Measurements from ENCODE around the gene SPNS3.

Gene SPNS3

DNA sequence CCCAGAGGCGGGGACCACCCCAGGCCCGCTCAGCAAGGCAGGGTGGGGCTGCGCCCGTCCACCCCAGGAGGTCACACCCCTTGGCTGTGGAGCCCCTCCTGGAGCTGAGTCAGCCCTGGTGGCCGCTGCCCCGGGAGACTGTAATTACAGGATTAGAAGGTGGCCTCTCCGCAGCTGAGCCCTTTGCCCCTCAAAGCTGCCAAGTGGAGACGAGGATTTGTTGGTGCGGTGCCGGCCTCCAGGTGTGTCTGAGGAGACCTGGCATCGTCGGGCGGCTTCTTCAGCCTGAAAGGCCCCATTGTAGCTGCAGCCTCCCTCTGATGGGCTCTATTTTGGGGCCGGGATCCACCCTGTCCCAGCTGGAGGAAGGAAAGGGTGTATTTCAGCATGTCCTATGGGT lies 42.3 kb downstream of the SPNS3 start:
- Histone ChIP-seq H3K9me2 (replicated peaks; ENCODE audit: control insufficient read depth, low read length) (no peaks in the 10 kb centered on the region), H3K4me2 (ENCODE audit: low read length) (no peak overlapping the region), H3K27me3 (ENCODE audit: control insufficient read depth, low read length) (no peaks in the 10 kb centered on the region), H3F3A (ENCODE audit: control insufficient read depth, insufficient read depth) (no peaks in the 10 kb centered on the region), H3K27ac (ENCODE audit: low read depth, low read length) (no peak overlapping the region), H3K79me2 (ENCODE audit: control insufficient read depth, low read length) (no peaks in the 10 kb centered on the region), H3K9me3 (ENCODE audit: control insufficient read depth, insufficient read depth, low read length) (no peaks in the 10 kb centered on the region), H3K4me1 (ENCODE audit: control insufficient read depth, low read length) (peaks cover 5% of the 10 kb centered on the region), H4K20me1 (ENCODE audit: control insufficient read depth, insufficient read depth, low read depth, low read length) (no peaks in the 10 kb centered on the region), H3K36me3 (ENCODE audit: control insufficient read depth, low read length) (no peaks in the 10 kb centered on the region), H3K4me3 (ENCODE audit: low read length) (no peak overlapping the region)
- TF ChIP-seq, protein P1, sequence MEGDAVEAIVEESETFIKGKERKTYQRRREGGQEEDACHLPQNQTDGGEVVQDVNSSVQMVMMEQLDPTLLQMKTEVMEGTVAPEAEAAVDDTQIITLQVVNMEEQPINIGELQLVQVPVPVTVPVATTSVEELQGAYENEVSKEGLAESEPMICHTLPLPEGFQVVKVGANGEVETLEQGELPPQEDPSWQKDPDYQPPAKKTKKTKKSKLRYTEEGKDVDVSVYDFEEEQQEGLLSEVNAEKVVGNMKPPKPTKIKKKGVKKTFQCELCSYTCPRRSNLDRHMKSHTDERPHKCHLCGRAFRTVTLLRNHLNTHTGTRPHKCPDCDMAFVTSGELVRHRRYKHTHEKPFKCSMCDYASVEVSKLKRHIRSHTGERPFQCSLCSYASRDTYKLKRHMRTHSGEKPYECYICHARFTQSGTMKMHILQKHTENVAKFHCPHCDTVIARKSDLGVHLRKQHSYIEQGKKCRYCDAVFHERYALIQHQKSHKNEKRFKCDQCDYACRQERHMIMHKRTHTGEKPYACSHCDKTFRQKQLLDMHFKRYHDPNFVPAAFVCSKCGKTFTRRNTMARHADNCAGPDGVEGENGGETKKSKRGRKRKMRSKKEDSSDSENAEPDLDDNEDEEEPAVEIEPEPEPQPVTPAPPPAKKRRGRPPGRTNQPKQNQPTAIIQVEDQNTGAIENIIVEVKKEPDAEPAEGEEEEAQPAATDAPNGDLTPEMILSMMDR (IDR thresholded peaks at IDR 0.05; ENCODE audit: low read depth, low read length, poor library complexity, severe bottlenecking) = no peak
- no peak for TF ChIP-seq EZH2phosphoT487 (IDR thresholded peaks at IDR 0.05; ENCODE audit: borderline replicate concordance, low read length)

DNA sequence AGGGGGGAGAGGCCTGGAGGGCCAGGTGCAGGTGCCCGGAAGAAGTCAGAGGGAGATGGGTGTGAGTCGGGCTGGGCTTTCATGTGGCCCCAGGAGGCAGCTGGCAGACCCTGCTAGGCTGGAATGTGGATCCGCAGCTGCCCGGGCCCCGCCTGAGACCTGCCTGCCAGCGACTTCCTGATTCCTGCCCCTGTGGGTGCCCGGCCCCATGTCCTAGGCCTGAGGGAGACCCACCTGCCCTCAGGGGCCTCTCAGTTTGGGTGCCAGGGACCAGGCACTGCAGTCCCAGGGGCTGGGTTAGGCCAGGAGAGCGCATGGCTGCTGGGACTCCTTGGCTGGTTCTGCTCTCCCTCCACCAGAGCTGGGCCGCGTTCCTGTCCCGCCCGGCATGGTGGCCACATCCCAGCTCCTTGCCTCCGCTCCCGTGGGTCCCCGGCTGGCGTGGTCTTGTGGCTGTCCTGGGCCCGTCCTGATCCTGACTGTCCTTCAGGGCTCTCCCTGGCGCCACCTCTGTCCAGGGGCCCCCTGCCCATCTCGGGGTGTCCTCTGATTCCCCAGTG lies 42.9 kb downstream of the SPNS3 start:
- H3K27me3 ChIP-seq (ENCODE audit: control insufficient read depth, low read length) = no peaks in the 10 kb centered on the region

DNA sequence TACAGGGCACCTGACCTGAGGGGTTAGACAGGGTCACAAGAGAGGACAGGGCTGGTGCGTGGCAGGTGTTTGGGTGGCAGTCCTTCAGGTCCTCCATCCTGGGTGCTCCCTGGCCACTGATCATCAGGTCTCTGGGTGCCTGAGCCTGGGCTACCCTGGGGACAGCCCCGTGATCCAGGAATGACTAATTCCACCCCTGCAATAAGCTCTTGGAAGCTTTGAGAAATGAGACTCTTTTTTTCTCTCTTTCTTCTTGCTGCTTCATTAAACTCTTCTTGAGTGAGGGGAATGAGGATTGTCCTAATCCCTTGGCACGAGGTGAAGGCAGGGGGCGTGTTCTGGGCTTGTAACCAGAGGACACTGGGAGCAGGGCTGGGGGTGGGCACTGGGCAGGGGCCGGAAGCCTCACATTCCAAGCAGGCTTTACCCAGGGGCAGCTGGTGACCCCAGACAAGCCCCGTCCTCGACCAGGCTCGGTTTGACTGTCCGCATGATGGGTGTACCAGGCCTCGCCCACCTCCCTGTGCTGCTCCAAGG lies 43.6 kb downstream of the SPNS3 start:
- no peaks in the 10 kb centered on the region for H3K9me3 ChIP-seq (ENCODE audit: control insufficient read depth, insufficient read depth, low read length)
- H4K20me1 ChIP-seq (ENCODE audit: control insufficient read depth, insufficient read depth, low read depth, low read length) = no peaks in the 10 kb centered on the region
- H3K9me2 ChIP-seq (replicated peaks; ENCODE audit: control insufficient read depth, low read length) = no peaks in the 10 kb centered on the region
- no peaks in the 10 kb centered on the region for H3F3A ChIP-seq (ENCODE audit: control insufficient read depth, insufficient read depth)
- no peaks in the 10 kb centered on the region for H3K79me2 ChIP-seq (ENCODE audit: control insufficient read depth, low read length)
- H3K36me3 ChIP-seq (ENCODE audit: control insufficient read depth, low read length) = no peaks in the 10 kb centered on the region
- H3K4me2 ChIP-seq (ENCODE audit: low read length) = no peak overlapping the region
- no peak overlapping the region for H3K27ac ChIP-seq (ENCODE audit: low read depth, low read length)
- no peaks in the 10 kb centered on the region for H3K27me3 ChIP-seq (ENCODE audit: control insufficient read depth, low read length)
- peaks cover 12% of the 10 kb centered on the region for H3K4me1 ChIP-seq (ENCODE audit: control insufficient read depth, low read length)
- TF ChIP-seq, protein P1 (IDR thresholded peaks at IDR 0.05; ENCODE audit: low read depth, low read length, poor library complexity, severe bottlenecking) = no peak
- TF ChIP-seq EZH2phosphoT487 (IDR thresholded peaks at IDR 0.05; ENCODE audit: borderline replicate concordance, low read length) = no peak
- H3K4me3 ChIP-seq (ENCODE audit: low read length) = no peak overlapping the region

More for the DNA sequence above, 42.9 kb downstream of the SPNS3 start:
- no peak overlapping the region for H3K4me3 ChIP-seq (ENCODE audit: low read length)
- H4K20me1 ChIP-seq (ENCODE audit: control insufficient read depth, insufficient read depth, low read depth, low read length) = no peaks in the 10 kb centered on the region
- no peaks in the 10 kb centered on the region for H3K36me3 ChIP-seq (ENCODE audit: control insufficient read depth, low read length)
- no peaks in the 10 kb centered on the region for H3K79me2 ChIP-seq (ENCODE audit: control insufficient read depth, low read length)
- peaks cover 11% of the 10 kb centered on the region for H3K4me1 ChIP-seq (ENCODE audit: control insufficient read depth, low read length)
- no peaks in the 10 kb centered on the region for H3F3A ChIP-seq (ENCODE audit: control insufficient read depth, insufficient read depth)
- H3K9me2 ChIP-seq (replicated peaks; ENCODE audit: control insufficient read depth, low read length) = no peaks in the 10 kb centered on the region
- H3K4me2 ChIP-seq (ENCODE audit: low read length) = no peak overlapping the region
- no peak for TF ChIP-seq EZH2phosphoT487 (IDR thresholded peaks at IDR 0.05; ENCODE audit: borderline replicate concordance, low read length)
- TF ChIP-seq, protein P1 (IDR thresholded peaks at IDR 0.05; ENCODE audit: low read depth, low read length, poor library complexity, severe bottlenecking) = no peak
- no peaks in the 10 kb centered on the region for H3K9me3 ChIP-seq (ENCODE audit: control insufficient read depth, insufficient read depth, low read length)
- H3K27ac ChIP-seq (ENCODE audit: low read depth, low read length) = no peak overlapping the region

Measured in DOHH2 (cell line).